Vagina (tissue), 2 donors: ENCODE measurements around the gene KTI12. TPM values are rescaled to one million over a fixed set of nuclear protein-coding genes. Genes with fewer than 3 reads are reported as not detected.

ENCODE experiments used
- DNase-seq, 2 donors: peaks; one replicate each; pipeline ENCODE4 v3.0.0-alpha.2; 2017; ENCODE audit errors: extremely low spot score in 2 of 2
- H3K27ac ChIP-seq: fragments of 200-600 bp; sonication (generic); one replicate; pipeline ENCODE4 v1.5.1; 2019
- H3K27me3 ChIP-seq: fragments of 200-600 bp; sonication (generic); one replicate; pipeline ENCODE4 v1.5.1; 2019
- H3K36me3 ChIP-seq, 2 donors: fragments of 200-600 bp; sonication (generic); one replicate each; pipeline ENCODE4 v1.5.1; 2017 to 2019
- H3K4me1 ChIP-seq: fragments of 200-600 bp; sonication (generic); one replicate; pipeline ENCODE4 v1.5.1; 2019
- H3K4me3 ChIP-seq, 2 donors: fragments of 200-600 bp; sonication (generic); 1 replicate in 1 of 2; 2 replicates in 1 of 2; pipeline ENCODE4 v1.5.1; 2016 to 2019
- H3K9me3 ChIP-seq: fragments of 200-600 bp; sonication (generic); one replicate; pipeline ENCODE4 v1.5.1; 2019
- CTCF ChIP-seq, 3 experiments: fragments of 450-650 bp in 2 of 3; fragments of 200-600 bp in 1 of 3; sonication (generic) in 1 of 3; IDR thresholded peaks; one replicate each; pipeline ENCODE4 v1.5.1; 2017 to 2019; ENCODE audit warnings: antibody characterized with exemption in 3 of 3, mild to moderate bottlenecking in 2 of 3, moderate library complexity in 2 of 3
- POLR2A ChIP-seq, 2 donors: fragments of 450-650 bp; IDR thresholded peaks; one replicate each; pipeline ENCODE4 v1.6.1; 2017; ENCODE audit warnings: antibody characterized with exemption in 2 of 2, mild to moderate bottlenecking in 2 of 2, moderate library complexity in 2 of 2
- POLR2AphosphoS5 ChIP-seq, 2 donors: sonication (generic); formaldehyde crosslinking; IDR thresholded peaks; one replicate each; pipeline ENCODE4 v1.9.0; 2017; ENCODE audit warnings: antibody characterized with exemption in 2 of 2, mild to moderate bottlenecking in 2 of 2, low read depth in 1 of 2; ENCODE audit not compliant: insufficient read depth in 1 of 2
- intact Hi-C: fragments of 100-400 bp; cut with DNase I; formaldehyde crosslinking; loops from one replicate; pipeline ENCODE4 v1.15.1; 2023
- total RNA-seq: library from RNA; depleted of rRNA; stranded (reverse); fragments of >200 nt; gene quantifications from one replicate; pipeline ENCODE4 v1.2.3, GENCODE V29; 2016

KTI12 gene
- total RNA-seq, 1 donor from 2014 or later, result 13.8 TPM

- DNase-seq, result no peak
- Histone ChIP-seq H3K36me3 (peaks cover 6 to 22% of the 10 kb centered on the region in 2 donors), H3K27me3 (no peaks in the 10 kb centered on the region), H3K4me3 (no peak overlapping the region), H3K4me1 (no peaks in the 10 kb centered on the region), H3K9me3 (no peaks in the 10 kb centered on the region), H3K27ac (no peak overlapping the region)
- intact Hi-C loops, result no loop called here
- TF ChIP-seq POLR2A (IDR thresholded peaks at IDR 0.05) (no peak), CTCF (IDR thresholded peaks at IDR 0.05) (no peak), POLR2AphosphoS5 (IDR thresholded peaks at IDR 0.05; ENCODE audit: insufficient read depth in 1 of 2, low read depth in 1 of 2) (no peak)
These were observed 8.1 kb upstream of the KTI12 start for GRCh38 chr1:52041551-52042185.

GRCh38 chr1:52037909-52038308 lies 4.3 kb upstream of the KTI12 start:
- no peak overlapping the region for H3K27ac ChIP-seq
- TF ChIP-seq POLR2A (IDR thresholded peaks at IDR 0.05) (no peak), POLR2AphosphoS5 (IDR thresholded peaks at IDR 0.05; ENCODE audit: insufficient read depth in 1 of 2, low read depth in 1 of 2) (no peak), CTCF (IDR thresholded peaks at IDR 0.05) (no peak)
- H3K9me3 ChIP-seq, result no peaks in the 10 kb centered on the region
- intact Hi-C loops, result no loop called here
- H3K36me3 ChIP-seq, result peaks cover 6 to 18% of the 10 kb centered on the region in 2 donors
- DNase-seq, result no peak
- no peak overlapping the region for H3K4me3 ChIP-seq
- H3K4me1 ChIP-seq, result peaks cover under 1% of the 10 kb centered on the region
- H3K27me3 ChIP-seq, result no peaks in the 10 kb centered on the region

- Histone ChIP-seq H3K27me3 (no peaks in the 10 kb centered on the region), H3K9me3 (no peaks in the 10 kb centered on the region), H3K4me3 (no peak overlapping the region), H3K4me1 (peaks cover 5% of the 10 kb centered on the region), H3K27ac (no peak overlapping the region), H3K36me3 (peaks cover 6 to 18% of the 10 kb centered on the region in 2 donors)
- TF ChIP-seq POLR2AphosphoS5 (IDR thresholded peaks at IDR 0.05; ENCODE audit: insufficient read depth in 1 of 2, low read depth in 1 of 2), result no peak
- no peak for TF ChIP-seq CTCF (IDR thresholded peaks at IDR 0.05)
- no peak for TF ChIP-seq POLR2A (IDR thresholded peaks at IDR 0.05)
- intact Hi-C loops, result no loop called here
- no peak for DNase-seq
These were observed 3.8 kb upstream of the KTI12 start for GRCh38 chr1:52037402-52037814.

- TF ChIP-seq POLR2A (IDR thresholded peaks at IDR 0.05) (no peak), CTCF (IDR thresholded peaks at IDR 0.05) (no peak), POLR2AphosphoS5 (IDR thresholded peaks at IDR 0.05; ENCODE audit: insufficient read depth in 1 of 2, low read depth in 1 of 2) (no peak)
- Histone ChIP-seq H3K27me3 (no peaks in the 10 kb centered on the region), H3K4me1 (peaks cover 30% of the 10 kb centered on the region), H3K36me3 (peaks cover 0 to under 1% of the 10 kb centered on the region in 2 donors), H3K27ac (peak overlapping the region; percentile 54), H3K4me3 (peak overlapping the region; percentile 60 to 84), H3K9me3 (no peaks in the 10 kb centered on the region)
- DNase-seq, result no peak
- intact Hi-C loops, result no loop called here
These were observed 407 bp upstream of the KTI12 start for GRCh38 chr1:52034050-52034384.

- H3K27me3 ChIP-seq, result no peaks in the 10 kb centered on the region
- no peak for TF ChIP-seq CTCF (IDR thresholded peaks at IDR 0.05)
- no peak for TF ChIP-seq POLR2AphosphoS5 (IDR thresholded peaks at IDR 0.05; ENCODE audit: insufficient read depth in 1 of 2, low read depth in 1 of 2)
- TF ChIP-seq POLR2A (IDR thresholded peaks at IDR 0.05), result no peak
- H3K4me1 ChIP-seq, result peaks cover 30% of the 10 kb centered on the region
- intact Hi-C loops, result no loop called here
- H3K27ac ChIP-seq, result peak overlapping the region; percentile 54
- no peaks in the 10 kb centered on the region for H3K36me3 ChIP-seq
- H3K4me3 ChIP-seq, result peak overlapping the region; percentile 60 to 84
- no peak for DNase-seq
- H3K9me3 ChIP-seq, result no peaks in the 10 kb centered on the region
These were observed 852 bp downstream of the KTI12 start for GRCh38 chr1:52032785-52033131.
